MG63 (cell line): Measurements from ENCODE around the gene PTPRD. TPM values are rescaled to one million over a fixed set of nuclear protein-coding genes. Genes with fewer than 3 reads are reported as not detected.
"Not testable (repeated sequence)": the region's sequence is repeated elsewhere in the genome, so short reads cannot be mapped to it uniquely, and the experiment has no call there.

Source experiments
- DNase-seq: peaks from one replicate; pipeline ENCODE4 v3.0.0-alpha.2; 2020
- H3K27me3 ChIP-seq: fragments of 250-450 bp; sonication (Bioruptor Pico); 2 replicates; pipeline ENCODE4 v1.5.1; 2020; ENCODE audit warnings: mild to moderate bottlenecking, moderate library complexity
- H3K36me3 ChIP-seq: fragments of 250-450 bp; sonication (Bioruptor Pico); 2 replicates; pipeline ENCODE4 v1.5.1; 2020; ENCODE audit warnings: mild to moderate bottlenecking, moderate library complexity
- H3K4me3 ChIP-seq: fragments of 250-450 bp; sonication (Bioruptor Pico); 2 replicates; pipeline ENCODE4 v1.5.1; 2020; ENCODE audit warnings: mild to moderate bottlenecking, moderate library complexity
- H3K9me3 ChIP-seq: fragments of 250-450 bp; sonication (Bioruptor Pico); 2 replicates; pipeline ENCODE4 v1.5.1; 2020; ENCODE audit warnings: mild to moderate bottlenecking, moderate library complexity
- total RNA-seq: library from RNA; depleted of rRNA; stranded (reverse); fragments of >200 nt; shearing (Covaris generic); gene quantifications from 2 replicates; pipeline ENCODE4 v1.2.3, GENCODE V29; 2014; ENCODE audit warnings: low replicate concordance

The PTPRD gene
- total RNA-seq, 1 experiment from 2014 or later: not detected

- DNase-seq: no peak
- H3K4me3 ChIP-seq: no peak overlapping the region
- H3K9me3 ChIP-seq: no peaks in the 10 kb centered on the region
- no peaks in the 10 kb centered on the region for H3K36me3 ChIP-seq
- H3K27me3 ChIP-seq: no peaks in the 10 kb centered on the region
Observed at GRCh38 chr9:8962084-8962483, 1650.7 kb downstream of the PTPRD start.

- H3K36me3 ChIP-seq: no peaks in the 10 kb centered on the region
- no peak overlapping the region for H3K4me3 ChIP-seq
- H3K9me3 ChIP-seq: no peaks in the 10 kb centered on the region
- no peaks in the 10 kb centered on the region for H3K27me3 ChIP-seq
- DNase-seq: no peak
Observed at GRCh38 chr9:8961186-8961851, 1651.5 kb downstream of the PTPRD start.

GRCh38 chr9:8960254-8960653 is 1652.5 kb downstream of the PTPRD start:
- Histone ChIP-seq H3K36me3 (no peaks in the 10 kb centered on the region), H3K4me3 (no peak overlapping the region), H3K9me3 (no peaks in the 10 kb centered on the region), H3K27me3 (no peaks in the 10 kb centered on the region)
- DNase-seq: no peak

- no peaks in the 10 kb centered on the region for H3K36me3 ChIP-seq
- DNase-seq: no peak
- H3K9me3 ChIP-seq: no peaks in the 10 kb centered on the region
- H3K4me3 ChIP-seq: no peak overlapping the region
- H3K27me3 ChIP-seq: no peaks in the 10 kb centered on the region
Observed at GRCh38 chr9:8958358-8958757, 1654.4 kb downstream of the PTPRD start.

GRCh38 chr9:8955315-8955714 is 1657.5 kb downstream of the PTPRD start:
- Histone ChIP-seq H3K36me3 (no peaks in the 10 kb centered on the region), H3K27me3 (no peaks in the 10 kb centered on the region), H3K4me3 (no peak overlapping the region), H3K9me3 (no peaks in the 10 kb centered on the region)
- DNase-seq: no peak

- Histone ChIP-seq H3K4me3 (no peak overlapping the region), H3K36me3 (no peaks in the 10 kb centered on the region), H3K9me3 (no peaks in the 10 kb centered on the region), H3K27me3 (no peaks in the 10 kb centered on the region)
- DNase-seq: no peak
Observed at GRCh38 chr9:8946461-8946860, 1666.3 kb downstream of the PTPRD start.

GRCh38 chr9:8943392-8943791 is 1669.4 kb downstream of the PTPRD start:
- no peaks in the 10 kb centered on the region for H3K27me3 ChIP-seq
- H3K9me3 ChIP-seq: no peaks in the 10 kb centered on the region
- no peaks in the 10 kb centered on the region for H3K36me3 ChIP-seq
- H3K4me3 ChIP-seq: no peak overlapping the region
- no peak for DNase-seq

GRCh38 chr9:8940650-8941049 is 1672.2 kb downstream of the PTPRD start:
- H3K36me3 ChIP-seq: no peaks in the 10 kb centered on the region
- no peak overlapping the region for H3K4me3 ChIP-seq
- no peaks in the 10 kb centered on the region for H3K27me3 ChIP-seq
- H3K9me3 ChIP-seq: no peaks in the 10 kb centered on the region
- no peak for DNase-seq

- Histone ChIP-seq H3K4me3 (no peak overlapping the region), H3K27me3 (no peaks in the 10 kb centered on the region), H3K9me3 (no peaks in the 10 kb centered on the region), H3K36me3 (no peaks in the 10 kb centered on the region)
- DNase-seq: no peak
Observed at GRCh38 chr9:8926461-8926860, 1686.3 kb downstream of the PTPRD start.

- no peak for DNase-seq
- H3K27me3 ChIP-seq: no peaks in the 10 kb centered on the region
- no peaks in the 10 kb centered on the region for H3K36me3 ChIP-seq
- H3K9me3 ChIP-seq: no peaks in the 10 kb centered on the region
- no peak overlapping the region for H3K4me3 ChIP-seq
Observed at GRCh38 chr9:8924562-8924961, 1688.2 kb downstream of the PTPRD start.

- H3K9me3 ChIP-seq, H3K27me3 ChIP-seq, H3K4me3 ChIP-seq, H3K36me3 ChIP-seq, DNase-seq: not testable (repeated sequence)
Observed at GRCh38 chr9:8920478-8921183, 1692.2 kb downstream of the PTPRD start.

GRCh38 chr9:8917956-8918739 is 1694.7 kb downstream of the PTPRD start:
- Histone ChIP-seq H3K27me3 (no peaks in the 10 kb centered on the region), H3K4me3 (no peak overlapping the region), H3K9me3 (no peaks in the 10 kb centered on the region), H3K36me3 (no peaks in the 10 kb centered on the region)
- no peak for DNase-seq

GRCh38 chr9:8916771-8917170 is 1696.0 kb downstream of the PTPRD start:
- Histone ChIP-seq H3K9me3 (no peaks in the 10 kb centered on the region), H3K27me3 (no peaks in the 10 kb centered on the region), H3K36me3 (no peaks in the 10 kb centered on the region), H3K4me3 (no peak overlapping the region)
- DNase-seq: no peak

- no peak for DNase-seq
- H3K36me3 ChIP-seq: no peaks in the 10 kb centered on the region
- no peaks in the 10 kb centered on the region for H3K27me3 ChIP-seq
- no peaks in the 10 kb centered on the region for H3K9me3 ChIP-seq
- H3K4me3 ChIP-seq: no peak overlapping the region
Observed at GRCh38 chr9:8907868-8908267, 1704.9 kb downstream of the PTPRD start.

GRCh38 chr9:8905731-8906130 is 1707.1 kb downstream of the PTPRD start:
- H3K27me3 ChIP-seq: no peaks in the 10 kb centered on the region
- no peak overlapping the region for H3K4me3 ChIP-seq
- no peaks in the 10 kb centered on the region for H3K9me3 ChIP-seq
- no peak for DNase-seq
- no peaks in the 10 kb centered on the region for H3K36me3 ChIP-seq

GRCh38 chr9:8904771-8905515 is 1707.9 kb downstream of the PTPRD start:
- Histone ChIP-seq H3K27me3 (no peaks in the 10 kb centered on the region), H3K36me3 (no peaks in the 10 kb centered on the region), H3K9me3 (no peaks in the 10 kb centered on the region), H3K4me3 (no peak overlapping the region)
- no peak for DNase-seq

GRCh38 chr9:8903077-8903476 is 1709.7 kb downstream of the PTPRD start:
- Histone ChIP-seq H3K4me3 (no peak overlapping the region), H3K27me3 (no peaks in the 10 kb centered on the region), H3K9me3 (no peaks in the 10 kb centered on the region), H3K36me3 (no peaks in the 10 kb centered on the region)
- DNase-seq: no peak
